ENCODE results near the gene DLG2.

DLG2 gene

GRCh38 chr11:85558411-85558810 is 68.7 kb downstream of the DLG2 start:
- DNase-seq (ENCODE audit: low read depth), result no peak

- no peak for DNase-seq (ENCODE audit: low read depth)
These were observed 75.3 kb downstream of the DLG2 start for GRCh38 chr11:85551881-85552280.

- no peak for DNase-seq (ENCODE audit: low read depth)
These were observed 85.5 kb downstream of the DLG2 start for GRCh38 chr11:85541683-85542082.

- DNase-seq (ENCODE audit: low read depth), result no peak
These were observed 86.4 kb downstream of the DLG2 start for GRCh38 chr11:85540635-85541205.

- no peak for DNase-seq (ENCODE audit: low read depth)
These were observed 87.0 kb downstream of the DLG2 start for GRCh38 chr11:85540181-85540580.

- no peak for DNase-seq (ENCODE audit: low read depth)
These were observed 87.4 kb downstream of the DLG2 start for GRCh38 chr11:85539740-85540139.

- DNase-seq (ENCODE audit: low read depth), result no peak
These were observed 88.0 kb downstream of the DLG2 start for GRCh38 chr11:85539029-85539689.

- DNase-seq (ENCODE audit: low read depth), result no peak
These were observed 90.7 kb downstream of the DLG2 start for GRCh38 chr11:85536438-85536837.

- no peak for DNase-seq (ENCODE audit: low read depth)
These were observed 92.3 kb downstream of the DLG2 start for GRCh38 chr11:85534806-85535205.

GRCh38 chr11:85531191-85531897 is 95.8 kb downstream of the DLG2 start:
- DNase-seq (ENCODE audit: low read depth), result no peak

- DNase-seq (ENCODE audit: low read depth), result no peak
These were observed 96.5 kb downstream of the DLG2 start for GRCh38 chr11:85530634-85531033.

GRCh38 chr11:85526564-85526963 is 100.6 kb downstream of the DLG2 start:
- DNase-seq (ENCODE audit: low read depth), result no peak

- DNase-seq (ENCODE audit: low read depth), result no peak
These were observed 101.5 kb downstream of the DLG2 start for GRCh38 chr11:85525686-85526085.

GRCh38 chr11:85517272-85517671 is 109.9 kb downstream of the DLG2 start:
- no peak for DNase-seq (ENCODE audit: low read depth)

GRCh38 chr11:85495918-85496317 is 131.2 kb downstream of the DLG2 start:
- DNase-seq (ENCODE audit: low read depth), result no peak

- DNase-seq (ENCODE audit: low read depth), result no peak
These were observed 132.7 kb downstream of the DLG2 start for GRCh38 chr11:85494396-85494795.

- DNase-seq (ENCODE audit: low read depth), result no peak
These were observed 141.2 kb downstream of the DLG2 start for GRCh38 chr11:85485902-85486301.

- DNase-seq (ENCODE audit: low read depth), result no peak
These were observed 143.3 kb downstream of the DLG2 start for GRCh38 chr11:85483861-85484260.

GRCh38 chr11:85481862-85482261 is 145.3 kb downstream of the DLG2 start:
- no peak for DNase-seq (ENCODE audit: low read depth)

- no peak for DNase-seq (ENCODE audit: low read depth)
These were observed 151.3 kb downstream of the DLG2 start for GRCh38 chr11:85475660-85476517.

GRCh38 chr11:85472953-85473352 is 154.2 kb downstream of the DLG2 start:
- no peak for DNase-seq (ENCODE audit: low read depth)

GRCh38 chr11:85464283-85464682 is 162.9 kb downstream of the DLG2 start:
- no peak for DNase-seq (ENCODE audit: low read depth)

- DNase-seq (ENCODE audit: low read depth), result no peak
These were observed 167.8 kb downstream of the DLG2 start for GRCh38 chr11:85459304-85459703.

Data from activated T-cell treated with anti-CD3 and anti-CD28 coated beads for 24 hours (primary cell).